ENCODE results near the gene SLC9C2.

Gene SLC9C2

DNA sequence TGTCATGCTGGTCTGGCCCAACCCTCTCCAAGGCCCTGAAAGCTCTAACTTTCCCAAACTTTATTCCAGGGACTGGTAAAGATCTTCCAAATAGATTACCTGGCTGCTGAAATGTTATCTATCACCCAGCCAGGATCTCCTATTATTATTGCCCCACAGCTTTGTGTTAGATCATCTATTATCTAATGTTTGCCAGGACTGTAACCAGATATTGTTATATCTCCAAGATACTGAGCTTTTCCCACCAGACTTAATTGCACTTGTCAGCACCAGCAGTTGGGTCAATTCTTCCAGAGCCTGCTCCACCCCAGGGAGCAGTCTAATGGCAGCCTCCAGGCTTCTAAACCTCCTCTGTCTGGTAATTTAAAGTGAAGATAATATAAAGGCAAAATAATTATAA lies 66.6 kb downstream of the SLC9C2 start:
- ATAC-seq, result no peak

DNA sequence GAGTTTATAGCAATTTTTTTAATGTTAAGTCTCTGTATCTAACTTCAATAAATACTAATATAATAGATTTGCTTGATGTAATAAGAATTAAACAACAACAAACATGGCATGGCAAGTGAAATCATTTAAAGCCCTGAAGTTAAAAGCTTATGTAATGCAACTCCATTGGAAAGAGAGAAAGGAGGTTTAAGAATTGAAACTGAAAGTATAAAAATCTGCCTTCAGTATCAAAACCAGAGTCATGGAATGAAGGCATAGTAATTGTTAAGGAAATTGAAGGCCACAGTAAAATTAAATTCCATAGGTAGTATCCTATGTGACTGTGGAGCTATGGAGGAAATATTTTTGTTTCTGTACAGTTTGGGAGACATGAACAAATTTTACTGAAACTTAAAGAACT lies 70.6 kb downstream of the SLC9C2 start:
- peak; percentile 60 for ATAC-seq
- TF ChIP-seq OSR1 (CRISPR knock-in tag; IDR thresholded peaks at IDR 0.05) (no peak), ZC3H10 (CRISPR knock-in tag; IDR thresholded peaks at IDR 0.05) (no peak), POU6F1 (CRISPR knock-in tag; IDR thresholded peaks at IDR 0.05; ENCODE audit: borderline replicate concordance, low read depth) (no peak), CSRNP3 (CRISPR knock-in tag; IDR thresholded peaks at IDR 0.05) (no peak), ZNF565 (CRISPR knock-in tag; conservative IDR thresholded peaks at IDR 0.05; ENCODE audit: low read depth) (no peak), CSDC2 (CRISPR knock-in tag; IDR thresholded peaks at IDR 0.05) (no peak), RARB (CRISPR knock-in tag; IDR thresholded peaks at IDR 0.05) (no peak), ESRRG (CRISPR knock-in tag; IDR thresholded peaks at IDR 0.05) (no peak), TCF4 (CRISPR knock-in tag; IDR thresholded peaks at IDR 0.05; ENCODE audit: borderline replicate concordance) (no peak), SNAI2 (CRISPR knock-in tag; IDR thresholded peaks at IDR 0.05) (no peak), ZNF70 (CRISPR knock-in tag; IDR thresholded peaks at IDR 0.05) (no peak), ZNF8 (CRISPR knock-in tag; IDR thresholded peaks at IDR 0.05) (no peak), PPARA (CRISPR knock-in tag; IDR thresholded peaks at IDR 0.05; ENCODE audit: borderline replicate concordance) (no peak), ARNTL (CRISPR knock-in tag; IDR thresholded peaks at IDR 0.05; ENCODE audit: borderline replicate concordance, low read depth) (no peak)
- TF ChIP-seq, protein P1, sequence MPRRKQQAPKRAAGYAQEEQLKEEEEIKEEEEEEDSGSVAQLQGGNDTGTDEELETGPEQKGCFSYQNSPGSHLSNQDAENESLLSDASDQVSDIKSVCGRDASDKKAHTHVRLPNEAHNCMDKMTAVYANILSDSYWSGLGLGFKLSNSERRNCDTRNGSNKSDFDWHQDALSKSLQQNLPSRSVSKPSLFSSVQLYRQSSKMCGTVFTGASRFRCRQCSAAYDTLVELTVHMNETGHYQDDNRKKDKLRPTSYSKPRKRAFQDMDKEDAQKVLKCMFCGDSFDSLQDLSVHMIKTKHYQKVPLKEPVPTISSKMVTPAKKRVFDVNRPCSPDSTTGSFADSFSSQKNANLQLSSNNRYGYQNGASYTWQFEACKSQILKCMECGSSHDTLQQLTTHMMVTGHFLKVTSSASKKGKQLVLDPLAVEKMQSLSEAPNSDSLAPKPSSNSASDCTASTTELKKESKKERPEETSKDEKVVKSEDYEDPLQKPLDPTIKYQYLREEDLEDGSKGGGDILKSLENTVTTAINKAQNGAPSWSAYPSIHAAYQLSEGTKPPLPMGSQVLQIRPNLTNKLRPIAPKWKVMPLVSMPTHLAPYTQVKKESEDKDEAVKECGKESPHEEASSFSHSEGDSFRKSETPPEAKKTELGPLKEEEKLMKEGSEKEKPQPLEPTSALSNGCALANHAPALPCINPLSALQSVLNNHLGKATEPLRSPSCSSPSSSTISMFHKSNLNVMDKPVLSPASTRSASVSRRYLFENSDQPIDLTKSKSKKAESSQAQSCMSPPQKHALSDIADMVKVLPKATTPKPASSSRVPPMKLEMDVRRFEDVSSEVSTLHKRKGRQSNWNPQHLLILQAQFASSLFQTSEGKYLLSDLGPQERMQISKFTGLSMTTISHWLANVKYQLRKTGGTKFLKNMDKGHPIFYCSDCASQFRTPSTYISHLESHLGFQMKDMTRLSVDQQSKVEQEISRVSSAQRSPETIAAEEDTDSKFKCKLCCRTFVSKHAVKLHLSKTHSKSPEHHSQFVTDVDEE (CRISPR knock-in tag; IDR thresholded peaks at IDR 0.05), result no peak

More for the DNA sequence above, 66.6 kb downstream of the SLC9C2 start:
- TF ChIP-seq CREB5 (CRISPR knock-in tag; IDR thresholded peaks at IDR 0.05; ENCODE audit: low read depth), result no peak
- no peak for TF ChIP-seq TOX (CRISPR knock-in tag; IDR thresholded peaks at IDR 0.05; ENCODE audit: borderline replicate concordance)
- TF ChIP-seq OSR1 (CRISPR knock-in tag; IDR thresholded peaks at IDR 0.05), result no peak
- no peak for TF ChIP-seq GLIS3 (CRISPR knock-in tag; IDR thresholded peaks at IDR 0.05)
- TF ChIP-seq CSDC2 (CRISPR knock-in tag; IDR thresholded peaks at IDR 0.05), result no peak
- no peak for TF ChIP-seq RARB (CRISPR knock-in tag; IDR thresholded peaks at IDR 0.05)
- no peak for TF ChIP-seq ZNF565 (CRISPR knock-in tag; conservative IDR thresholded peaks at IDR 0.05; ENCODE audit: low read depth)
- no peak for TF ChIP-seq ESRRG (CRISPR knock-in tag; IDR thresholded peaks at IDR 0.05)
- no peak for TF ChIP-seq PPARA (CRISPR knock-in tag; IDR thresholded peaks at IDR 0.05; ENCODE audit: borderline replicate concordance)
- TF ChIP-seq ZC3H10 (CRISPR knock-in tag; IDR thresholded peaks at IDR 0.05), result no peak
- no peak for TF ChIP-seq SNAI2 (CRISPR knock-in tag; IDR thresholded peaks at IDR 0.05)
- TF ChIP-seq POU6F1 (CRISPR knock-in tag; IDR thresholded peaks at IDR 0.05; ENCODE audit: borderline replicate concordance, low read depth), result no peak
- TF ChIP-seq TCF4 (CRISPR knock-in tag; IDR thresholded peaks at IDR 0.05; ENCODE audit: borderline replicate concordance), result no peak
- TF ChIP-seq ZFP3 (CRISPR knock-in tag; IDR thresholded peaks at IDR 0.05), result no peak
- no peak for TF ChIP-seq CSRNP3 (CRISPR knock-in tag; IDR thresholded peaks at IDR 0.05)
- no peak for TF ChIP-seq ZFP30 (CRISPR knock-in tag; IDR thresholded peaks at IDR 0.05)
- TF ChIP-seq ZNF70 (CRISPR knock-in tag; IDR thresholded peaks at IDR 0.05), result no peak
- TF ChIP-seq, protein P2, sequence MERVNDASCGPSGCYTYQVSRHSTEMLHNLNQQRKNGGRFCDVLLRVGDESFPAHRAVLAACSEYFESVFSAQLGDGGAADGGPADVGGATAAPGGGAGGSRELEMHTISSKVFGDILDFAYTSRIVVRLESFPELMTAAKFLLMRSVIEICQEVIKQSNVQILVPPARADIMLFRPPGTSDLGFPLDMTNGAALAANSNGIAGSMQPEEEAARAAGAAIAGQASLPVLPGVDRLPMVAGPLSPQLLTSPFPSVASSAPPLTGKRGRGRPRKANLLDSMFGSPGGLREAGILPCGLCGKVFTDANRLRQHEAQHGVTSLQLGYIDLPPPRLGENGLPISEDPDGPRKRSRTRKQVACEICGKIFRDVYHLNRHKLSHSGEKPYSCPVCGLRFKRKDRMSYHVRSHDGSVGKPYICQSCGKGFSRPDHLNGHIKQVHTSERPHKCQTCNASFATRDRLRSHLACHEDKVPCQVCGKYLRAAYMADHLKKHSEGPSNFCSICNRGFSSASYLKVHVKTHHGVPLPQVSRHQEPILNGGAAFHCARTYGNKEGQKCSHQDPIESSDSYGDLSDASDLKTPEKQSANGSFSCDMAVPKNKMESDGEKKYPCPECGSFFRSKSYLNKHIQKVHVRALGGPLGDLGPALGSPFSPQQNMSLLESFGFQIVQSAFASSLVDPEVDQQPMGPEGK (CRISPR knock-in tag; IDR thresholded peaks at IDR 0.05; ENCODE audit: borderline replicate concordance), result no peak
